DLD1 (cell line): ENCODE measurements around the gene HS6ST3.

Experiments used
- in situ Hi-C: cut with HindIII; loops from 2 replicates; pipeline ENCODE4 v1.10.0; 2017; ENCODE audit warnings: low sequenced_read_pairs

HS6ST3 gene

DNA sequence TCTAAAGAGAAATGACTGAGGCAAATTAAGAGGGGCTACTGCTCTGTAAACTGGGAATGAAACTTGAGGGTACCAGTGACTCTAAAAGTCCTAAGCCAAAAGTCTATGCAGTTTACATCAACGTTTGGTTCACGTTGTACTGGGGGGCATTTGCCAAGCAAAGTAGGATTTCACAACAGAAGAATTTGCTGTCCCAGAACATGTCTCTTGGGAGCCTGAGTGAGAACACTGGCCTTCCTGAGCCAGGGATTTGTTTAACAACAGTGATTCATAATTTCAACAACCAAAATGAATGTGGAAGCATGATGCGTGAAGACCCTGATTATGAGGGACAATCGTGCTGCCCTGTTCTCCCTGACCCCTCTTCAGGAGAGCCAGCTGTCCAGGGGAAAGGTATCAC is 726.4 kb downstream of the HS6ST3 start:
- in situ Hi-C loops = no loop called here

DNA sequence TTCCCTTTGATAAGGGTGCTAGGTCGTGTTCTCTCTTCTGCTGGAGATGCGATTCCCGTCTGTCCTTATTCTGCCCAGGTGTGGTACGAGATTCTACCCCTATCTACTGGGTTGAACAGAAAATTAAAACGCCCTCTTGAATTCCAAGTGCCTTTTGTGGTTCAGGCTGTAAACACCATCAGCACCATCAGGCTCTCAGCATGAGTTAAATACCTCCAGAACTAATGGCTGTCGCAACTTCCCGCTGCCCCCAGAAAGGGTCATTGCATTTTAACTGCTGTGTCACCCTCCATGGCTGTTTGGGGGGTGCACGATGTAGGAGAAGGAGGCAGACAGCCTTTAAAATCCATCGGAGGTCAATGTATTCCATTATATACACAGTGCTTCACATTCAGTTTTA is 727.0 kb downstream of the HS6ST3 start:
- in situ Hi-C loops = no loop called here

DNA sequence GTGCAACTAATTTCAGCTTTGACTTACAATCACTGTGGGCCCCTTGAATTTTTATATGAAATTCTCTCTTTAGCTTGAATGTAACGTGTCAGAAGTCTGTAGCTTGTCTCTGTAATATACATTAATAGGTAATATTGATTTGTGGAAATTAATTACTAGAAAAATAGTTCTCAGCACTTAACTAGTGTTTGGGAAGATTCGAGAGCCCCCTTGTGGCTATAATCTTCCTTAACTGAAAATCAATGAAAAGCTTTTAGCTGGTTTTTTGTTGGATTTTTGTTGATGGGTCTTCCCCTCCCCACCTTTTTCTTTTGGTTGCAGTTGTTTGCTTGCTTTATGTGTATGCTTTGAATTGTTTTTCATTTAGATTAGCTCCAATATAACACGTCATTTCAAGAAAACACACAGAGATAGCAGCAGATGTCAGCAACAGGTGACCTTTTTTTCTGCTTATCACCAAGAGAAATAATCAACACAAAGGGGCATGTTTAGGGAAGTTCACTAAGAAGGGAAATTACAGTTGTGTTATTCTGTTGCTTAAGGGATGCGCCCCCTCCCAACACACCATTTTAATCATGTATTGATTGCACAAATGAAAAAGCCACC is 727.5 kb downstream of the HS6ST3 start:
- in situ Hi-C loops = no loop called here

DNA sequence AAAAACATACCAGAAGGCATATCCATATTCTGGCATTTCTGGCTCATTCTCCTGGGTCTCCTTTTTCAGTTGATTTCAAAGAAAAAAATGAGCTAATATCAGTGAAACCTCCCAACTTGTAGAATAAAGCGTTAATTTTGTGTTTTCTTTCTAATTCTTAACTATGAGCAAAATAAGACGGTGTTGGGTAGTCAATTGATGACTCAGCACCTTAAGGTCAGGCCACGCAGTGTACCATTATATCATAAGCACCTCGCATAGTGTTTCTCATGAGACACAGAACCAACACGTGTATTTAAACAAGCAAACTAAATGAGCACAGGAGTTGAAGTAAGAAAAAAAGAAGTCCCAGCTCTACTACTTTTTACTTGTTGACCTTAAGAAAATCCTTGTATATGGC is 729.5 kb downstream of the HS6ST3 start:
- in situ Hi-C loops = no loop called here

DNA sequence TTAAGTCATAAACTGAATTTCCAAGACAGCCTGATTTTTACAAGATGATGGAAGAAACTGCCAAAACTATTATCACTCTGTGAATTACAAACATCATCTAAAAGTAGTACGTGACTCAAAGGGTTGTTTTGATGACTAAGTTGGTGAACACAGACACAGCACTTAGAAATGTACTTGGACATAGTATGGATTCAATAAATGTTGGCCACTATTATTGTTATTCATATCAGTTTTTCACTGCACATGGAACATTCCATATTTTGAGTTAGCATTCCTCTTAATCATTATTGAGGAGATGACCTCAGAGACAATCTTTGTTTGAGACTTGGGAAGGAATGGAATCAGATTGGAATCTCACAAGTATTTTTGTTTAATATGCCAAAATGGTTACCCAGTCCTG is 731.5 kb downstream of the HS6ST3 start:
- in situ Hi-C loops = no loop called here

DNA sequence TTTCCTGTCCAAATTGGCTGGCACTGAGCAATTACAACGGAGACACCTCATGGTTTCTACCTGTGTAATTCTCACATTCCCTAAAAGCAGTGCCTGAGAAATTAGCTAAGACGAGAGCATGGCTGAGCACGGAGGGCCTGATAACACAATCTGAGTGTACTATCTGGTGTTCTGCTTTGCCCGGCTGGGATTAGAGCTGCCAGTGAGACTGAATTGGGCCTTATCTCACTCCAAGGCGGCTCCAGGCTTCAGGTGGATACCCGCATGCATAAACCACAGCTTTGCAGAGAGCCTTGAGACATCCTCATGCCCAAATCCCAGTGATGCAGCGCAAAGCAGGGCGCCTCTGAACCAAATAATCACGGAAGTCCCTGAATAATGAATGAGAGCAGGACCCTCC is 732.1 kb downstream of the HS6ST3 start:
- in situ Hi-C loops = no loop called here

DNA sequence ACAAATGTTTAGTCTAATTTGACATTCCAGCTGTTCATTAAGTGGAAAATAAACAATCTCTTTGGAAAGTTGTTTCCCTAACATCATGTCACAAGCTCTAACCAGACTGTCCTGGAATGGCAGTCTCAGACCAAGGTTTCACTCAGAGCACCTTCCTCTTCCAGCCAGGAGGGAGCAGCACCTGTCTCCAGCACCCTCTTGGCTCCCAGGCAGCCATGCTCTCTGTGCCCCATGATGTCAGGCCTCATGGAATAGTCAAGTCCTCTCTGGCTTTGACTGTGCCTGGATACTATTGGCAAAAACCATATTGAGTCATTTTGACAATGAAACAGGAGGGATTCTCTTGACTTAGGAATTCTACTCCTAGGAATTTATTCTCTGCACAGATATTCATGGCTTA is 733.0 kb downstream of the HS6ST3 start:
- in situ Hi-C loops = no loop called here

DNA sequence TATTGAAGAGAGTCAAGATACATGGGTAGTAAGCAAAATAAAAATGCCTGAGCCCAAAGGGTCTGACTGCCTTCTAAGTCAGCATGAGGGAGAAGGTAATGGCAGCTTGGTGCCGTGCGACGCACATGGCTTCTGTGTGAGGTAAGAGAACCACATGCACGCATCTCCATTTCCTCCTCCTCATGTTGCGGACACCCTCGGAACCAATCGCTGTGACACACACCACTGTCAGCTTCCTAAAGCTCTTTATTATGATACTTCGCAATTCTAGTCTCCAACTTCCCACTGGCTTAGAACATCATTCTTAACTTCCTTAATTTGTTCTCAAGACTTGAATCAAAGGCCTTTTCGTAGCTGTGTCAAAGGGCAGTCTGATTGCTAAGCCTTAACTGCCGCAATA is 734.2 kb downstream of the HS6ST3 start:
- in situ Hi-C loops = no loop called here

DNA sequence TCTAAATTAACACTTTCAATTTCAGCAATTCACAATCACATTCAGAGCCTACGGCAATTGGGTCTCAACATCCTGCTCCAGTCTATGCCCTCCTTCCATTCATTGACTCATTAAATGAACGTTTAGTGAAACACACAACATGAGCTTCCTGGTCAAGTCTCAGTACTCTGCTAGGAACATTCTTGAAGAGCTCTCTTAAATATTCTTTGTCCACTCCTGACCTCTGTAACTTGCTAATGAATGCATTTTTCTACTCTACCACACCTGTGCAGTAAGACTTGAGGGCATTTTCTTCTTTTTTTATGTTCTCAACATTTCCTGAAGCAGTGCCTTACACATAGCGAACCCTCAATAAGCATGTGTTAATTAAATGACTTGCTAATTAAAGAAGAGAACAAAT is 735.7 kb downstream of the HS6ST3 start:
- in situ Hi-C loops = no loop called here

DNA sequence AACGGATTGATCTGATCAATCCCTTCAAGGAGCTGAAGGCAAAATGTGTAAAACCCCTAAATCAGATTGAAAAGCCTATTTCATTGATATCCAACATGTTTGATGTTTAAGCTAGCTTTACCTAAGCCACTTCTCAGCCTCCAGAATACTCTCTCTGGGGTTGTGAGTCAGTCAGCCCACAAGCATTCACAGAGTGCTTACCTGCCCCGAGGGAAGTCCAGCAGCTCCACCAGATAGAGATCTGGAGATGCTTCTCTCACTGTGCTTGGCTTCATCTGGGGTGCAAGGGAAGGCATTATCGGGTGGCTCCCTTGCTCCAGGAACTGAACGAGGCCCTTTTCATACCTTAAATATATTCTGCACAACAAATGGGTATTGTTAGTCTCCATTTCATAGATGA is 744.7 kb downstream of the HS6ST3 start:
- in situ Hi-C loops = no loop called here

DNA sequence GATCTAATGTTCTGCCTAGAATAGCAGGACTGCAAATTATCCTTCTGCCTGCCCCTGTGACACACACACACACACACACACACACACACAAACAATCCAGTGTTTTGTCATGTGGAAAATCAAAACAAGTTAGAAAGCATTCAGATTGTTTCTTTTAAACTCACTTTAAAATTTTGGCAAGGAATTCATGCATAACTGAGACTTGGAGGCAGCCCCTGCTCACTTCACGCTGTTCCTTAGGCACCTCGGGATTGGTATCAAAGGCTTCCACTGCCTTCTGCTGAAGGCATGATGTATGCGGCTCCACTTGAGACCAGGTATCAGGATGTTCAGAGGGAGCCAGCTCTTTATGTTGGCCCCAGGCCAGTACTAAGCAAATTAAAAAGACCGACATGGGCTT is 745.6 kb downstream of the HS6ST3 start:
- in situ Hi-C loops = no loop called here

DNA sequence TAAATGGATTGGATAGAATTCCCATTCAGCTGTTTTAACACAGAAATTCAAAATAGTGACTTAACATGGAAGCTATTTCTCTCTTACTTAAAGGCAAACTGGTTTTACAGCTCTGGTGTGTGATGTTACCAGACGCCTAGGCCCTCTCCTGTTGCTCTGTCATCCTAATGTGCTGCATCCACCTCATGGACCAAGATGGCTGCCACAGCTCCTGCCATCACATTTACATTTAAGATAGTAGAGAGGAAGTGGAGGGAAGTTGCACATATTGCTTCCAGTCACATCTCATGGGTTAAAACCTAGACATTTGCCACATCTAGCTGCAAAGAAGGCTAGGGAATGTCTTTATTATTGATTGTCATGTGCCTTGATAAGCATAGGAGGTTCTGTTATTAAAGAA is 746.8 kb downstream of the HS6ST3 start:
- in situ Hi-C loops = no loop called here

DNA sequence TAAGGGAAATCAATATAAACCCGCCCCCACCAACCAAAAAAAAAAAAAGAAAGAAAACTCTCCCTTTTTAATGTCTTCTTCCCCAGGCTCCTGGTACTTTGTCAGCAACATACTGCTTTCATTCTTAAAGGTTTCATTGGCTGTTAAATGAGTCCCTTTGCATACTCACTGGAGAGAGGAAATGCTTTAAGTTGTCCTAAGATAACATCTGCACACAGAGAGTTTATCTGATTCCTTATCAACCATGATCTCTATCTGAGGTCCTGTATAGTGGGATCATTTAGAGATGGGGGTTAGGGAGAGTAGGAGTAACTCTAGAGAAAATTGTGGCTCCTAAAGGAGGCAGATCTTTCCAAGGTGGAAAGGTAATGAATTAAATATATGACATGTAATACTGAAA is 747.9 kb downstream of the HS6ST3 start:
- in situ Hi-C loops = no loop called here

DNA sequence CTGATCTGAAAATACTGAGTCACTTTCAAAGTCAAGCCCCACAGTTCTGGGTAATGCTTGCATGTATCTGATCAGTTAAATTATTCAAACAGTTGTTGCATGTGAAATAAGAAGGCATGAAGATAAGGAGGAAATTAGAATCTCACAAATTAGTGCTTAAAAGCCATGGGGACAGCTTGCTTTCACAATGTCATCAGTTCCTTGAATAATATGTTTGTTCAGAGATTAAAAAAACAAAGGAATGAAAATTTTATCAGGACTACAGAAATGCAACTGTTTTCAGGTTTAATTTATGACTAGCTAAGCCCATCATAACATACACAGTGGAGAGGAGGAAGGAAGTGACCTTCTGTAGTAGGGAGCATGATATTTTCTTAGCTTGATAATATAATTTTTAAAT is 754.3 kb downstream of the HS6ST3 start:
- in situ Hi-C loops = no loop called here

DNA sequence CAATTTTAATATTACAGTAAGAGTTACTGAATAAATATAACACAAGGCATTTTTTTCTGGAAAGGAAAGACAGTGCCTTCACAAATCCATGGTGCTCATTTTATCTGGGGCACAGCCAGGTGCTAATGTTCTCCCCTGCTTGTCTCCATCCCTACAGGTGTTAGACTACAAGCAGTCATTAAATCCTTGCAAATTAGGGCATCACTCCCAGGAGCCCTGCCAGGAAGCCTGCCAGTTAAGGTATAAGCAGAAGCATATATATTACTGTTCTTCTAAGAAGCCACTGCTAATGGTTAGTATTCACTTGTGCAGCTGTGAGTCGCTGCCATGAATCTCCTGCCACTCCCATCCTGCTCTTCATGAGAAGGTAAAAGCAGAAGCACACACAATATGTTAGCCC is 754.7 kb downstream of the HS6ST3 start:
- in situ Hi-C loops = no loop called here

DNA sequence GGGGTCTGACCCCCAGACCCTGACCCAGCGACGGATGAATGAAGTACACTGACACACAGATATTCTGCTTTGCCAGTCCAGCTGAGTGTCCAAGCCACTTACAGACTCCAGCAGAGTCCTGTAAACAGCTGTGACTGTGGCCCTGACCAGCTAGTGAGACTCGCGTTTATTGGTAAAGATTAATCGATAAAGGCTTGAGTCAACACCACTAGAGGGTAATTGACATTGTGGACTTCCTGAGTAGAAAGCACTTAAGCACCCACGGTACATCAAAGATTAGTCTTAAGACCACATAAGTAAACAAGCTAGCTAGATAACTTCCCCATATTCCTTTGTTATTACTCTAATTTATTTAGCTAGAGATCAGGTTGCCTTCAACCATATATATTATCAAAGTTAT is 758.4 kb downstream of the HS6ST3 start:
- in situ Hi-C loops = no loop called here

DNA sequence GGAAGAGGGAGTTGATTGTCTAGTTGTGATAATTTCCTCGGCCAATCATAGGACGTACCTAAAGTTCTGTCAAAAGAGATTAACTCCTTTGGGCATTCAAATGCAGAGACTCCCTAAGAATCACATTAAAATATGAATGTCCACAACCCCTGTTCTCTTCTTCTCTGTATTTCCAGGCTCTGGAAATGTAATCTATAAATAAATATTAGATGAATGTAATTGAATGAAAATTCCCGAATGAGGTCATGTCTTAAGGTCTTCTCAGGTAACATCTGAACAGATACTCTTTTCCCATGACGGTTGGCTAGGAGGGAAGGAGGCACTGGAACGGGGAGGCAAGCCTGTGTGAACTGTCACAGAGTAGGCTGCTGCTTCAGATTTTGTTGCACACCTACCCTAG is 759.2 kb downstream of the HS6ST3 start:
- in situ Hi-C loops = no loop called here

DNA sequence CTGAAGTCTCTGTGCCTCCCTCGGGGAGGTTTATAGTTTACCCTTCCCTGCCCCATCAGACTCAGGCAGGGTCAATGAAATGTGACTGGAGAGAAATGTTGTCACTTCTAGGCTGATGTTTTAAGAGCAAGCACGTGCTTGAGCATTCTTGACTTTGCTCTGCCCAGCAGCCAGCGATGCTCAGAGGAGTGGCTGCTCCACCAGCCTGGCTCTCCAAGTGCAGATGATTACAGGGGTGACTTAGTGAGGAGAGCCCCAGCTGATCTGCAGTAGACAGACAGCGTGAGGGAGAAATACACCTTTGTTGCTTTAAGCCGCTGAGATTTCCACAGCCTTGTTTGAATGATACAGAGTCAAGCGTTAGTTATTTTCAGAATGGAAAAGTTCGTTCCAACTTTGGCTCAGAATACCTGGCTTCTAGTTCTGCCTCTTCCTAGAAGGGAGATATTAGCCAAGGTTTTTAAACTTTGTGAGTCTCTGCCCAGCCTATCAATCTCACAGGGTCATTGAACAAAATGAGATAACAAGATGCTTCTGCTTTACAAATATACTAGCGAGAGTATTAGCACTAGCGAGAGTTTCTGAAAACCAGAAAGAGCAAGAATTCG is 760.7 kb downstream of the HS6ST3 start:
- in situ Hi-C loops = no loop called here

DNA sequence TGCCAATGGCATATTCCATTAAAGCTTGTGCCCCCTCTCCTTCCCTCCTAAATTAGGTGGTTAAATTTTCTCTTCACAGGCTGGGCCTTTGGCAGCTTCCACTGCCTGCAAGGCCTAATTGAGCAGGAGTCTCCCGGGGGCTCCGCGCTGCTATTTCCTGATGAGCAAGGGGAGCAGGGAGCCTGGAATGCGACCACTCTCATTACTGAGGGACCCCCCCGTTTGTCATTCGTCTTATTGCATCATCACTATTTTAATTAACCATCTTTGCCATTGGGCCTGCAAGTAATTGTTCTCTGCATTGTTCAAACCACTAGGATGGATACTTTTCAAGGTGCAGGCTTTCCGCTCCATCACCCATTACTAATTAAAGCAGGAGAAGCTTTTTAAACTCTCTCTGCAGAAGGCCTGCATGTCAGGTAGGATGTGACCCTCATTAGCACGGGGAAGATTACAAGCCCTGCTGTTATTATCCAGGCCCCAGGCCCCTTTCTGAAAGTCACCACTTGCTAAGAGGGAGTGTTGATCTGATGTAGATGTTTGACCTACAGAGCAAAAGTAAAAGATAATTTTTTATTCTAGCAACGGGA is 762.0 kb downstream of the HS6ST3 start:
- in situ Hi-C loops = no loop called here

DNA sequence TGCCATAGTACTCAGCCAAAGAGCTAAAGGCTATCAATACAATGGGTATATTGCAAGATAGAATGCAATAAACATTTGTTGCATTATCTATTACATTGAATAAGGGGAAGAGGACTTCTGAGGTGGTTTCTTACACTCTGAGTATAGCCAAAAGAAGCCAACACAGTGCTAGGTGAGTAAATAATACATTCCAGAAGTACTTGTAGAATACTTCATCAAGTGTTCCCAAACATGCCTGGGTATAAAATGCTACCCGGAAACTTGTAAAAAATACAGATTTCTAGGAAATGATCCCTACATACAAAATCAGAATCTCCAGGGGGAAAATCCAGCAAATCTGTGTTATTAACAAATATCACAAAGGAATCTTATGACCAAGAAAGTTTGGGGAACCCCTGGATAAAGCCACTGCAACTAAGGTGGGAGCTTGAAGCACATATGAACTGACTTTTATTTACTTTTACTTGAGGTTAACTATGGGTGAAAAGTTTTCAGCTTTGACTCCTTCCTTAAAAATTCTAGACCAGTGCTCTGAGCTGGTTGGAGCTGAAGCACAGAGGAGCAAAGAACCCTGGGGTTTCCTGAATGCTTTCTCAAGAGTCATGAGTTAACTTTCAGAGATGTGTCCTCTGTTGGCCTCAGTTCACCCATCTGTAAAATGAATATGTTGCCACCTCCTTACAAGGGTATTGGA is 768.4 kb downstream of the HS6ST3 start:
- in situ Hi-C loops = no loop called here

DNA sequence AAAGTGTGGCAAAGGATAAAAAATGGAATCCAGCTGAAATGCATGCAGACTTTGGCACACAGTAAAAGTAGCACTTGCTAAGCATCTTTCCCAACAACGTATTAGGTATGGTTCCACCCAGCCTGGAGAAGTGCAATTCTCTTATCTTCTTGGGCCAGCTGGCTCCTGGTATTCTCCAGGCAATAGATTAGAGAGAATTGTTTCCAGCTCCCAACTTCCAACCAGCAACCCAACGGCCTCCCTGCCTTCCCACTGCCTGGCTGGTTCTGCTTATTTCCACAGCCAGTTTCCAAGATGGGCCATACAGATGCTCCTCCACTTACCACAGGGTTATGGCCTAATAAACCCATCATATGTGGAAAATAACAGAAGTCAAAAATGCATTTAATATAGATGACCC is 771.0 kb downstream of the HS6ST3 start:
- in situ Hi-C loops = no loop called here

DNA sequence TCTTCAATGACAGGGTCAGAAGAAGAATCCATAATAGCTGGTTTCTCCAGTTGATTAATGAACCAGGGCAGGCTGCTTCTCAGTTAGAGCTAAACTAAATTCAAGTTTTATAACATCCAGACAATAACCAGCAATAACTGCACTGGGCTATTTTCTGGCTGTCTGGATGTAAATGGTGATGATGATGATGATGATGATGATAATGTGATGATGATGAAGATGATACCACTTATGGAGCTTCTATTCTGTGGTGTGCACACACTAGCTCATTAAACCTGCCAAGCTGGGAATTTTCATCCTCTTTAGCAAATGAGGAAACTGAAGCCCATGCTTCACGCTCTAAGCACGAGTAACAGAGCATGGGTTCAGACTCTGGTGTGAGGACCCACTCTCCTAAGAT is 772.2 kb downstream of the HS6ST3 start:
- in situ Hi-C loops = no loop called here
